NCI-H2196 treated with DMSO at 0.1 percent for 48 hours (cell line): ENCODE data around the gene PGM3.

Experiments used
- DNase-seq: peaks from one replicate; lab custom pipeline; 2025; ENCODE audit not compliant: unreplicated experiment; lab: John Stamatoyannopoulos, UW

The PGM3 gene

GRCh38 chr6:83183082-83183828 lies 9.8 kb downstream of the PGM3 start:
- no peak for DNase-seq

GRCh38 chr6:83182114-83182513 lies 11.0 kb downstream of the PGM3 start:
- DNase-seq, result no peak

- no peak for DNase-seq
Measured at GRCh38 chr6:83180426-83180950, 12.6 kb downstream of the PGM3 start.

GRCh38 chr6:83176246-83176645 lies 16.8 kb downstream of the PGM3 start:
- no peak for DNase-seq

DNA sequence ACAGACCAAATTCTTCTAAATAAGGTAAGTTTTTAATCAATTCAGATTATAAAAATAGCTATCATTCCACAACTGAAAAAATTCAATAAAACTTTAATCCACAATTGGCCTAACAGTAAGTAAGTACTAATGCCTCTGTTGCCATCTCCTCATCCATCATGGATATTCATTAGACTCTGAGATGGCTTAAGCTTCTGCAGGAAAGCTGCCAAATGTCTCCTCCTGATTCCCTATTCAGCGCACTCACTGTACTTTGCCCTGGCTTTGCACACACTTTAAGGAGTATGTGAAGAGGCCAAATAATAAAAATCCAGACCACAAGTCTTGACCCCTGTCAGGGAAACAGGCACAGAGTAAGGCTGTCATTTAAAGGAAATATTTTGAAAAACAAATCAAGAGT lies 23.6 kb downstream of the PGM3 start:
- no peak for DNase-seq

DNA sequence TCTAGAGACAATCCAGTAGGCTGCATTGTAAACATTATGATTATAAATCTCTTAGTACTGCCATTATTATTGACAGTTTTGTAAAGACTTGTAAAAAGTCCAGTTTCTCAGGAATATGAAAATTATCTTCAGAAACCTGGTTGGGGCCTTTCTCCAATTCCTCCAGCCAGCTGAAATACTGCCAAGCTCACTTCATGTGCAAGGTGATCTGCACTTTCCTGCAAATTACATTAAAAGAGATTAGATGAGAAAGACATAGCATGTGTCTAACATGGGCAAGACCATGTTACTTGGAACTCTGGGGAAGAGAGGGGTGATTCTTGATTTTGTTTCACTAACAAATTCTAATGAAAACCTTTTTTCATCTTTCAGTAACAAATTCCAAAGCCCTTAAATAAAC lies 24.0 kb downstream of the PGM3 start:
- no peak for DNase-seq

DNA sequence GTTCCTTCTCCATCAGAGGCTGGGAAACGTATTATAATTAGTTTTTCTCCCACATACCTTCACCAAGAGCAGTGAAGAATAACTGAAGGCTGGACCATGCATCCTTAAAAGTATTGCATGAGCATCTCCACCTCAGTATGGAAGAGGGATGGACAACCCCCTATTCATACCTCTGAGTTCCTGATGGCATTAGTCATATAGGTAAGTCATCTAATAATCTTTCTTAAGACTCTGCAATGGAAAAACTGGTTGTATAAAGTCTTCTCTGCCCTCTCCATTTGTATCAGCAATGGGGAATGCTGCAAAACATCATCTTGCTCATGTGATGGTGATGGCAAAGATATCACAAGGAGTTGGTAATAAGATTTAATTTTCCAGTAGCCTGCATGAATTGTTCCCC lies 24.5 kb downstream of the PGM3 start:
- DNase-seq, result no peak

DNA sequence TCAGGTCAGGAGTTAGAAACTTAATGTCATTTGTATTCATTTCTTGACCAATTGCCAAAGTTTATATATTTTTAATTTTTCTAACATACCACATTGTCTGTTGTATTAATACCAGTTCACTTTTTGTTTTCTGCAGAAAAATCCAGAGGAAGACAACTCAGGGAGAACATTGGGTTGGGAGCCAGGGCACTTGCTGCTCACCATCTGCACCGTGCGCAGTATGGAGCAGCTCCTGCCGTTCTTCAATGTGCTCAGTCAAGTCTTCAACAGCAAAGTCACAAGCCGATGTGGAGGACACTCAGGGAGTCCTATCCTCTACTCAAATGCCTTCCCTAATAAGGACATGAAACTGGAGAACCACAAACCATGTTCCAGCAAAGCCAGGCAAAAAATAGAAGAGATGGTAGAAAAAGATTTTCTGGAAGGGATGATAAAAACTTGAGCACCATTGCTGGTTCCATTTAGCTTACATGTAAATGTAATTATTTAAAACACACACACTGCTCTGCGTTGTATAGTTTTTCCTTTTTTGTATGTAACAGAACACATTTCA lies 25.3 kb downstream of the PGM3 start:
- DNase-seq, result no peak

- no peak for DNase-seq
Measured at GRCh38 chr6:83160167-83160566, 32.9 kb downstream of the PGM3 start.

DNA sequence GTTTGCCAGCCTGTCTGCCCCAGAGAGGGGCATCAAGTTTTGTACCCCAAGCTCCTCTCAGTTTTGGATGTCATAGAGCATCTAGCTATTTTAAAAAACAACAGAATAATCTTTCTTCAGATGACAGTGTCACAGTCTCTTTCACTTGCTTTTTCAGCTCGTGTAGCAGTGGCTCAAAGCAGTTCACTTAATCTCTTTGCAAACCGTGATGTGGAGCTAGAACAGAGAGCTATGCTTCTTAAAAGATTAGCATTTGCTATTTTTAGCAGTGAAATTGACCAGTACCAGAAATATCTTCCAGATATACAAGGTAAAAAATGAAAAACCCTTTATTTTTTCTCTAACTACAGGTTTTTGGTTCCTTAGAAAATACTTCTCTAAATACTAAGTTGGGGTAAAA lies 37.3 kb downstream of the PGM3 start:
- DNase-seq, result no peak

DNA sequence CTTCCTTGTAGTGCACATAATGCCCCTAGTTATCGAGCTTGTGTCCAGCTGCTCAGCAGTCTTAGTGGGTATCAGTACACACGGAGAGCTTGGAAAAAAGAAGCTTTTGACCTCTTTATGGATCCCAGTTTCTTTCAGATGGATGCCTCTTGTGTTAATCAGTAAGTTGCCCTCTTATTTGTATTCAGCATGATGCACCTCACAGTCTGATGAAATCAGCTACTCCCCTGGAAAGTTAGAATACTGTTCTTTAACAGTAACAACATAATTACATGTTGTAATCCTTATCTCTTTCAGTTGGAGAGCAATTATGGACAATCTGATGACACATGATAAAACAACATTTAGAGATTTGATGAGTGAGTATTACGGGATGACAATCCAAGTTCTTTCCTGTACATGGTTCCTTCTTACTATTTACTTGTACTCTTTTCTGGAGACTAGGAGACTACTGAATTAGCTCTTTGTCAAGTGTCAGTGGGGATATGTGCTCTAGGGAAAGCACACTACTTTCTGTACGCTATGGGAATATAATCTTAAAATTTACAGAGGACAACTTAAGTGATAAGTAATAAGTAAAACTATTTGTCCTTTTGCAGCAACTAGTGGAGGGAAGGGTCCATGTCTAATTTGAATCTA lies 39.1 kb downstream of the PGM3 start:
- no peak for DNase-seq

DNA sequence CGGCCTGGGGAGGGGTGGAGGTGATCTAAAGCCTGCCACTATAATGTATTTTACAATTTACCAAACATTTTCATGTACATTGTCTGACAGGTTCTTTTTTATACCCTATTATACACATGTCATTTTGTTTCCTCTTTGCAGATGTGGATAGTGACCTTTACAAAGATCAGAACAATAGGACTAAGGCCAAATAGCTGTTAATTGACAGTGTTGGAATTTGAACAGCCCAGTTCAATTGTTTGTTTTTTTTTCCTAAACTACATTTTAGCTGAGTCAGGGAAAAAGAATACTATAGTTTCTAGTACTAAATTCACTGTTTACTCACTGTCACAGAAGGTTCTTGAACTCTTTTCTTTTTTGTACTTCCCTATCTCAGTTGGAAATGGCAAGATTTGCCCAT lies 40.2 kb downstream of the PGM3 start:
- DNase-seq, result no peak

DNA sequence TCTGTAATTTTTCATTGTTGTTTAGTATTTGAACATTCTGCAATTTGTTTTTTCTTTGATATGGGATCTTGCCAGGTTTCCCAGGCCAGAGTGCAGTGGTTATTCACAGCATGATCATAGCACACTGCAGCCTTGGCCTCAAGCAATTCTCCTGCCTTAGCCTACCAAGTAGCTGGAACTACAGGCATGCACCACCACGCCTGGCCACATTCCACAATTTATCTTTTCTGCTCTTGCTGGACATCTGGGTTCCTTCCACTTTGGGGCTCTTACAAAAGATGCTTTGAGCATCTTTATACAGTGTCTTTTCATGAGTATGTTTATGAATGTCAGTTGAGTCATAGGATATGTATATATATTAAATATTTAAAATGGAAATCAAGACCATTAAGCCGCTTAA lies 42.0 kb downstream of the PGM3 start:
- DNase-seq, result no peak

DNA sequence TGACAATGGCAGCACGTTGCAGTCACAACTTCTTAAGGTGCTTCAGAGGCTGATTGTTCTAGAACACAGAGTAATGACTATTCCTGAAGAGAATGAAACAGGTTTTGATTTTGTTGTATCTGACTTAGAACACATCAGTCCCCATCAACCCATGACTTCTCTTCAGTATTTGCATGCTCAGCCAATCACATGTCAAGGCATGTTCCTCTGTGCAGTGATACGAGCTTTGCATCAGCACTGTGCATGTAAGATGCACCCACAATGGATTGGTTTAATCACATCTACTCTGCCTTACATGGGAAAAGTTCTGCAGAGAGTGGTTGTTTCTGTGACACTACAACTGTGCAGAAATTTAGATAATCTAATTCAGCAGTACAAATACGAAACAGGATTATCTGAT lies 54.3 kb downstream of the PGM3 start:
- no peak for DNase-seq

DNA sequence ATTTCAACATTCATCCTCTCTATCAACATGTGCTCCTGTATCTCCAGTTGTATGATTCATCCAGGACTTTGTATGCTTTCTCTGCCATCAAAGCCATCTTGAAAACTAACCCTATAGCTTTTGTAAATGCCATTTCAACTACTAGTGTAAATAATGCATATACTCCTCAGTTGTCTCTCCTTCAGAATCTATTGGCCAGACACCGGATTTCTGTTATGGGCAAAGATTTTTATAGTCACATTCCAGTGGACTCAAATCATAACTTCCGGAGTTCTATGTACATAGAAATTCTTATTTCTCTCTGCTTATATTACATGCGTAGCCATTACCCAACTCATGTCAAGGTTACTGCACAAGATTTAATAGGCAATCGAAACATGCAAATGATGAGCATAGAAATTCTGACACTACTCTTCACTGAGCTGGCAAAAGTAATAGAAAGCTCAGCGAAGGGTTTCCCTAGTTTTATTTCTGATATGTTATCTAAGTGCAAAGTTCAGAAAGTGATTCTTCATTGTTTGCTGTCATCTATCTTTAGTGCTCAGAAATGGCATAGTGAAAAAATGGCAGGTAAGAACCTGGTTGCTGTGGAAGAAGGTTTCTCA lies 54.8 kb downstream of the PGM3 start:
- DNase-seq, result no peak

DNA sequence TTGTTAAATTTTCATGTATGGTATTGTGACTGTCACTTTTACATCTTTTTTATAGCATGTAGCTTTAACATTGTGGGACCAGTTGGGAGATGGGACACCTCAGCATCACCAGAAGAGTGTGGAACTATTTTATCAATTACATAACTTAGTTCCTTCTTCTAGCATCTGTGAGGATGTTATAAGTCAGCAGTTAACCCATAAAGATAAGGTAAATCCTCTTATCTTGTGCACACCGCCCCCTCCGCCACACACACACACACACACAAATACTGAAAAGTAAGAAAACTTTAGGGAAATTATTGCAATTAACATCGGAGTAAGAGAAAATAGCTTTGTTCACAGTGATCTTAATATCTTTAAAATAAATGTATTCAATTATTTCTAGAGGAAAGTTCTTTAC lies 60.9 kb downstream of the PGM3 start:
- no peak for DNase-seq

GRCh38 chr6:83127976-83128375 lies 65.1 kb downstream of the PGM3 start:
- no peak for DNase-seq

GRCh38 chr6:83127258-83127657 lies 65.8 kb downstream of the PGM3 start:
- no peak for DNase-seq

DNA sequence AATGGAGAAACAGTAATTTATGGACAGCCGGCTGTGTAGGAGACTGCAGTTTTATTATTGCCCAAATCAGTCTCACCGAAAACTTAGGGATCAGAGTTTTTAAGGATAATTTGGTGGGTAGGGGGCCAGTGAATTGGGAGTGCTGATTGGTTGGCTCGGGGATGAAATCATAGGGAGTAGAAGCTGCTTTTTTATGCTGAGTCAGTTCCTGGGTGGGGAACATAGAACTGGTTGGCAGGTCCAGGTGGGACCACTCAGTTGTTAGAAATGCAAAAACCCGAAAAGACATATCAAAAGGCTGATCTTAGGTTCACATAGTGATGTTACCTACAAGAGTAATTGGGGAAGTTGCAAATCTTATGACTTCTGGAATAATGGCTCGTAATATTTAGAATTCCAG lies 66.3 kb downstream of the PGM3 start:
- no peak for DNase-seq

DNA sequence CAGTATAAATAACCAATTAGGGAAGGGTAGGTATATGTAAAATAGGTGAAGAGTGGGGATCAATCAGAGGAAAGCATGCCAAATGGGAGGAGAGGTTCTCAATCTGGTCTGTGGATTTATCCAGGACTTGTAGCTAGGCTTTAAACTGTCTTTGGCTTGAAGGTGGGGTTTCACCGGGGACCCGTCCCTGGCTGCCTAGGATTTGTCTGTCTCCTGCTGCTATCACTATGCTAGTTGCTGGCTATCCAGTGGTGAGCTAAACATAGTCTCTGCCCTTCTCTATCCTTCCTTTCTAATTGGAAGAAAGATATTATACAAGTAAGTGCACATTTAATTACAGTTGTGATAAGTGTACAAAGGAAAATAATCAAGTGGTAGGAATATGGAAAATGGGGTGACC lies 66.8 kb downstream of the PGM3 start:
- no peak for DNase-seq

GRCh38 chr6:83125425-83125824 lies 67.6 kb downstream of the PGM3 start:
- no peak for DNase-seq

DNA sequence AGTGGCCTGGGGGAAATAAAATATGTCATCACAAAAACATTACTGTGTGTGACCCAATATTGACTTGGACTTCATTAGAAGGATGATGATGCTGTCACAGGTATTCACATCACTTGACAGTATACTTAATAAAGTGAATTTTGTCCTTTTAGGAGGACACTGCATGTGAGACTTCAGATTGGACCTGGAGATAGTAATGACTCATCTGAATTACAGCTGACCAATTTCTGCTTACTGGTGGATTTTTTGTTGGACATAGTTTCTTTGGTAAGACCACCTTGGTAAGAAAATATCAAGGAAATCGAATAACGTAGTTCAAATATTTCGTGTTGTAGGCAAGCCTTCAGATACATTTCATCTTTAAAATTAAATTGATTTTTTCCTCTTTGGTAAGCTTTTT lies 68.5 kb downstream of the PGM3 start:
- no peak for DNase-seq
